GM06990 (cell line): ENCODE measurements around the gene RPH3AL.
"Not testable (repeated sequence)": the region's sequence is repeated elsewhere in the genome, so short reads cannot be mapped to it uniquely, and the experiment has no call there.

ENCODE experiments used
- DNase-seq: peaks from one replicate; pipeline ENCODE4 v3.0.0-alpha.2; 2011; ENCODE audit not compliant: insufficient read length; ENCODE audit errors: extremely low read depth
- H3K27me3 ChIP-seq: replicated peaks from 2 replicates; pipeline ENCODE4 v1.6.0; 2011; ENCODE audit warnings: low read length; ENCODE audit not compliant: control insufficient read depth, insufficient read depth
- H3K36me3 ChIP-seq: 2 replicates; pipeline ENCODE4 v1.5.1; 2011; ENCODE audit warnings: low read length; ENCODE audit not compliant: control insufficient read depth, insufficient read depth
- H3K4me3 ChIP-seq: replicated peaks from 2 replicates; pipeline ENCODE4 v1.5.1; 2011; ENCODE audit warnings: low read depth, mild to moderate bottlenecking, control low read depth, low read length
- TF ChIP-seq, protein P1 (sequence below): IDR thresholded peaks from 2 replicates; pipeline ENCODE4 v1.5.1; 2011; ENCODE audit warnings: low read length, control low read depth, mild to moderate bottlenecking, inconsistent platforms; ENCODE audit not compliant: insufficient read depth, poor library complexity, severe bottlenecking

Gene RPH3AL

GRCh38 chr17:319266-319665, 33.3 kb downstream of the RPH3AL start:
- Histone ChIP-seq H3K27me3 (no peaks in the 10 kb centered on the region), H3K4me3 (no peak overlapping the region)
- TF ChIP-seq, protein P1, sequence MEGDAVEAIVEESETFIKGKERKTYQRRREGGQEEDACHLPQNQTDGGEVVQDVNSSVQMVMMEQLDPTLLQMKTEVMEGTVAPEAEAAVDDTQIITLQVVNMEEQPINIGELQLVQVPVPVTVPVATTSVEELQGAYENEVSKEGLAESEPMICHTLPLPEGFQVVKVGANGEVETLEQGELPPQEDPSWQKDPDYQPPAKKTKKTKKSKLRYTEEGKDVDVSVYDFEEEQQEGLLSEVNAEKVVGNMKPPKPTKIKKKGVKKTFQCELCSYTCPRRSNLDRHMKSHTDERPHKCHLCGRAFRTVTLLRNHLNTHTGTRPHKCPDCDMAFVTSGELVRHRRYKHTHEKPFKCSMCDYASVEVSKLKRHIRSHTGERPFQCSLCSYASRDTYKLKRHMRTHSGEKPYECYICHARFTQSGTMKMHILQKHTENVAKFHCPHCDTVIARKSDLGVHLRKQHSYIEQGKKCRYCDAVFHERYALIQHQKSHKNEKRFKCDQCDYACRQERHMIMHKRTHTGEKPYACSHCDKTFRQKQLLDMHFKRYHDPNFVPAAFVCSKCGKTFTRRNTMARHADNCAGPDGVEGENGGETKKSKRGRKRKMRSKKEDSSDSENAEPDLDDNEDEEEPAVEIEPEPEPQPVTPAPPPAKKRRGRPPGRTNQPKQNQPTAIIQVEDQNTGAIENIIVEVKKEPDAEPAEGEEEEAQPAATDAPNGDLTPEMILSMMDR = no peak

GRCh38 chr17:317070-317469, 35.5 kb downstream of the RPH3AL start:
- DNase-seq, H3K36me3 ChIP-seq, H3K27me3 ChIP-seq, H3K4me3 ChIP-seq: not testable (repeated sequence)

More at GRCh38 chr17:319266-319665, 33.3 kb downstream of the RPH3AL start:
- no peak for DNase-seq
- no peaks in the 10 kb centered on the region for H3K36me3 ChIP-seq

- H3K27me3 ChIP-seq, H3K4me3 ChIP-seq, H3K36me3 ChIP-seq, DNase-seq: not testable (repeated sequence)
These were observed 37.2 kb downstream of the RPH3AL start for GRCh38 chr17:315399-315798.

- H3K27me3 ChIP-seq, H3K4me3 ChIP-seq, DNase-seq, H3K36me3 ChIP-seq: not testable (repeated sequence)
These were observed 38.0 kb downstream of the RPH3AL start for GRCh38 chr17:314614-314944.

DNA sequence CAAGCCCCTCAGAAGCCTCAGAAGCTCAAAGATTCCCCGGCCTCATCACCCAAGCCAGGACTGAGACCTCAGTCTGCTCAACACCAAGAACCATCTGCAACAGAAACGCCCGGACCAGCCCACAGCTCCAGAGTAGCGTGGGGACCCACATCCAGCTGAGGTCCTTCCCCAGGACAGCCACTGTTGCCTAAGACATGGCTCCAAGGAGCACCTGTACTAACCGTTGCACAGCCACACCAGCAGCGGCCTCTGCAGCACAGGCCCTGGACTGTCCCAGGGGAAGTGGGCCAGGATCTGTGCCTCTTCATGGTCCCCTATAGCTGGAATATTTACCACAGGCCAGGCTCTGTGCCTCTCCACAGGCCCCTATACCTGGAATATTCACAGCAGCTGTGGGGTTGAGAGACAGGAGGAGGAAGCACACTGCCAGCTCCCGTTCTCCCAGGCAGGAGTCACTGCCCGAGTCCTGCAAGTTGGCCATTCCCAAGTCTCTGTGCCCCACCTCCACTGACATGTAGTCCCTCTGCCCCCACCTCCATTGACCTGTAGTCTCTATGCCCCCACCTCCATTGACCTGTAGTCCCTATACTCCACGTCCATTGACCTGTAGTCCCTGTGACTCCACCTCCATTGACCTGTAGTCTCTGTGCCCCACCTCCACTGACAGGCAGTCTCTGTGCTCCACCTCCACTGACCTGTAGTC, 38.5 kb downstream of the RPH3AL start:
- no peak for DNase-seq
- Histone ChIP-seq H3K27me3 (peaks cover 2% of the 10 kb centered on the region), H3K4me3 (no peak overlapping the region), H3K36me3 (no peaks in the 10 kb centered on the region)
- TF ChIP-seq, protein P1 = no peak

- Histone ChIP-seq H3K4me3 (no peak overlapping the region), H3K36me3 (no peaks in the 10 kb centered on the region), H3K27me3 (peaks cover 2% of the 10 kb centered on the region)
- TF ChIP-seq, protein P1 = no peak
- no peak for DNase-seq
These were observed 39.4 kb downstream of the RPH3AL start for GRCh38 chr17:313231-313630.

DNA sequence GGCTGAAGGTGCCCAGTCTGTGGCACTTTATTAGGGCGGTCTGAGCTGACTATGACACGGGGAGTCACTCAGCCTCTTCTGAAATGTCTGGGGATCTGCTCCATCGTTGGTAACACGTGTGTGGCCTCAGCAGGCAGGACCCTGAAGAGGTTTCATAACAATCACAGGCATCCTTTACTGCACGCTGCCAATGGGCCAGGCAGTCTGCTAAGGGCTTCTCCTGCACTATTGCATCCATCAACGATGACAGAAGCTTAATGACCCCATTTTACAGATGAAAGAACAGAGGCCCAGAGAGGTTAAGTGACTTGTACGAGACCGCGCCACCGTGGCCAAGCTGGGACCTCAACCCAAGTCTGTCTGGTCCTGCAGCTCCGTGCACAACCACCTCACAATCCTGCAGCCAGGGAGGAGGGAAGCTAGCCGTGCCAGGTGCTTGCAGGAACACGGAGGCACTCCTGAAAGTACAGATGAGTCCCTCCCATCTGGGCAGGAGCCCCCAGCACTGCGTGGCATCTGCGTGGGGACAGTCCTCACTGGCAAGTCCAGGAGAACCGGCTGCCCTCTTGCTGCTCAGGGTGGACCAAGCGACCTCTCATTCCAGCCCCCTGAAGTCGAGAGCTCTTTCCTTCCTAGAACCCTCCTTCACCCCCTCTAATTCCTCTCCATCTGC, 40.0 kb downstream of the RPH3AL start:
- TF ChIP-seq, protein P1 = no peak
- peaks cover 2% of the 10 kb centered on the region for H3K27me3 ChIP-seq

More for the DNA sequence above, 40.0 kb downstream of the RPH3AL start:
- Histone ChIP-seq H3K4me3 (no peak overlapping the region), H3K36me3 (no peaks in the 10 kb centered on the region)
- no peak for DNase-seq
